Transverse colon (tissue), 3 donors: ENCODE results near the gene HES7.

Experiments used
- EP300 ChIP-seq: sonication (generic); formaldehyde crosslinking; IDR thresholded peaks from one replicate; pipeline ENCODE4 v1.6.1; 2017; ENCODE audit warnings: antibody characterized with exemption, low read depth
- POLR2A ChIP-seq: fragments of 450-650 bp; IDR thresholded peaks from one replicate; pipeline ENCODE4 v1.6.1; 2016; ENCODE audit warnings: antibody characterized with exemption, mild to moderate bottlenecking, moderate library complexity
- TF ChIP-seq, protein P1 (sequence below), 5 experiments: fragments of 200-600 bp in 3 of 5; fragments of 450-650 bp in 2 of 5; sonication (generic) in 3 of 5; IDR thresholded peaks; 1 replicate in 2 of 5; 2 replicates in 3 of 5; pipeline ENCODE4 v1.5.1; 2016 to 2017; ENCODE audit warnings: antibody characterized with exemption in 5 of 5, inconsistent platforms in 3 of 5, mild to moderate bottlenecking in 2 of 5, moderate library complexity in 1 of 5

DNA sequence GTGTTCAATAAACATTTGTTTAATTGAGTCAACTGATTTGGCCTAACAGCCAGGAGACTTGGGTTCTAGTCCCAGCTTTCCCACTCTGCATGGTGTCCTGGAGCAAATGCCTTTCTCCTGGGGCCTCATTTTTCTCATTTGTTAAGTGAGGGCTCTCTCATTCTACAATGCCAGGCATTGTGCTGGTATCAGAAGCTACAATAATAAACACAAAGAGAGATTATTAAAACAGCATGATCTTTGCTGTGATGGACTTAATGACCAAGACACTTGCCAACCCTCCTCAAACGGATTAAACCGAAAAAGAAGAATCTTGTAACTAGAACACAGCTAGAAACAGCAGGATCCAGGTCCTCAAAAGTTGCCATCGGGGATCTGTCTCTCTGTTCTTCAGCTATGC lies 43.6 kb upstream of the HES7 start:
- TF ChIP-seq, protein P1, sequence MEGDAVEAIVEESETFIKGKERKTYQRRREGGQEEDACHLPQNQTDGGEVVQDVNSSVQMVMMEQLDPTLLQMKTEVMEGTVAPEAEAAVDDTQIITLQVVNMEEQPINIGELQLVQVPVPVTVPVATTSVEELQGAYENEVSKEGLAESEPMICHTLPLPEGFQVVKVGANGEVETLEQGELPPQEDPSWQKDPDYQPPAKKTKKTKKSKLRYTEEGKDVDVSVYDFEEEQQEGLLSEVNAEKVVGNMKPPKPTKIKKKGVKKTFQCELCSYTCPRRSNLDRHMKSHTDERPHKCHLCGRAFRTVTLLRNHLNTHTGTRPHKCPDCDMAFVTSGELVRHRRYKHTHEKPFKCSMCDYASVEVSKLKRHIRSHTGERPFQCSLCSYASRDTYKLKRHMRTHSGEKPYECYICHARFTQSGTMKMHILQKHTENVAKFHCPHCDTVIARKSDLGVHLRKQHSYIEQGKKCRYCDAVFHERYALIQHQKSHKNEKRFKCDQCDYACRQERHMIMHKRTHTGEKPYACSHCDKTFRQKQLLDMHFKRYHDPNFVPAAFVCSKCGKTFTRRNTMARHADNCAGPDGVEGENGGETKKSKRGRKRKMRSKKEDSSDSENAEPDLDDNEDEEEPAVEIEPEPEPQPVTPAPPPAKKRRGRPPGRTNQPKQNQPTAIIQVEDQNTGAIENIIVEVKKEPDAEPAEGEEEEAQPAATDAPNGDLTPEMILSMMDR (IDR thresholded peaks at IDR 0.05) = no peak
- TF ChIP-seq POLR2A (no peak), EP300 (no peak)
